ENCODE results near the gene PDE4A. TPM values are rescaled to one million over a fixed set of nuclear protein-coding genes. Genes with fewer than 3 reads are reported as not detected.

The PDE4A gene
- total and polyA plus RNA-seq, 2 of the 8 experiments (the other 6 are each of a cell fraction or from before 2014, with no cell fraction given): 2.0 to 4.4 TPM

GRCh38 chr19:10468133-10468532 is 47.8 kb downstream of the PDE4A start:
- Histone ChIP-seq H3K23ac (ENCODE audit: insufficient read length) (no peak overlapping the region), H3K4ac (replicated peaks; ENCODE audit: insufficient read length, low read depth, low read length) (no peak overlapping the region), H3K4me2 (ENCODE audit: insufficient read depth in 1 of 2, low read depth in 2 of 2, low read length in 2 of 2) (peak overlapping the region; percentile 3 to 22; a peak in 2 of 4 replicates), H3K79me1 (ENCODE audit: low read depth, low read length) (no peaks in the 10 kb centered on the region), H4K8ac (ENCODE audit: extremely low read depth, insufficient read depth, low read length) (peak overlapping the region; percentile 72; the same call in 1 of the 2 replicates), H3K4me1 (replicated peaks in 1 of 4; ENCODE audit: control insufficient read depth in 3 of 4, insufficient read depth in 4 of 4, low read length in 3 of 4) (peaks cover 0 to 16% (median 10%) of the 10 kb centered on the region in 4 experiments; a peak in 6 of 7 replicates), H2BK5ac (ENCODE audit: low read depth, low read length) (0 out of 2 replicates have a peak overlapping the region, but pooled peaks have one; percentile 2), H3K56ac (replicated peaks; ENCODE audit: insufficient read length, low read depth, low read length) (no peak overlapping the region), H2AFZ (ENCODE audit: low read length) (no peak overlapping the region), H3K4me3 (ENCODE audit: extremely low read depth in 1 of 4, insufficient read depth in 2 of 4, low read depth in 3 of 4, low read length in 4 of 4) (peak overlapping the region in 2 of 4 experiments; percentile 4 to 43; a peak in 2 of 8 replicates), H3K36me3 (ENCODE audit: control insufficient read depth in 2 of 4, insufficient read depth in 4 of 4, low read length in 3 of 4) (no peaks in the 10 kb centered on the region; a peak in 1 of 8 replicates), H2BK120ac (replicated peaks; ENCODE audit: low read depth, low read length) (no peak overlapping the region), H2BK12ac (ENCODE audit: low read depth, low read length) (no peak overlapping the region), H3K79me2 (ENCODE audit: control insufficient read depth in 1 of 2, insufficient read depth in 2 of 2, low read length in 2 of 2) (no peaks in the 10 kb centered on the region), H4K91ac (replicated peaks; ENCODE audit: insufficient read length, low read length) (no peak overlapping the region), H3K27ac (ENCODE audit: low read depth, low read length) (no peak overlapping the region), H3K23me2 (ENCODE audit: low read depth, low read length) (no peaks in the 10 kb centered on the region), H3K9ac (replicated peaks in 1 of 4; ENCODE audit: extremely low read depth in 1 of 4, low read depth in 3 of 4, low read length in 3 of 4) (peak overlapping the region in 1 of 4 experiments; percentile 40; a peak in 2 of 7 replicates), H4K5ac (ENCODE audit: insufficient read length, low read depth, low read length) (no peak overlapping the region), H2AK5ac (ENCODE audit: low read depth, low read length) (no peak overlapping the region), H2BK20ac (ENCODE audit: low read length) (no peak overlapping the region), H4K20me1 (replicated peaks in 1 of 2; ENCODE audit: control insufficient read depth in 1 of 2, insufficient read depth in 2 of 2, low read length in 2 of 2) (no peaks in the 10 kb centered on the region), H3K18ac (ENCODE audit: extremely low read depth, low read length) (no peak overlapping the region), H2BK15ac (ENCODE audit: low read length) (no peak overlapping the region), H3K14ac (ENCODE audit: insufficient read length) (no peak overlapping the region), H3K27me3 (replicated peaks in 1 of 4; ENCODE audit: control insufficient read depth in 3 of 4, extremely low read depth in 1 of 4, insufficient read depth in 3 of 4, low read length in 3 of 4) (no peaks in the 10 kb centered on the region), H3K9me3 (ENCODE audit: insufficient read depth in 2 of 2, low read depth in 1 of 2, low read length in 1 of 2) (no peaks in the 10 kb centered on the region)
- FAIRE-seq (no peak), DNase-seq (ENCODE audit: low read depth in 1 of 2, low spot score in 2 of 2) (no peak)
- ChIA-PET CTCF (ENCODE audit: partially characterized antibody) (interaction anchor here (1.1 to 6.5 kb wide), 3 partner anchors 10 to 51 kb away, joined by 4 to 29 read pairs (median 4); no protein-coding TSS in a partner anchor), POLR2A (ENCODE audit: partially characterized antibody) (interaction anchor here (0.9 kb wide), 1 partner anchor 67 kb away, joined by 3 read pairs; no protein-coding TSS in a partner anchor)
- WGBS, 2 experiments (ENCODE audit: extremely low coverage in 1 of 2, insufficient coverage in 1 of 2, insufficient read length in 1 of 2, insufficient replicate concordance in 2 of 2, low coverage in 1 of 2, low lambda C conversion rate in 2 of 2, missing lambda C conversion rate in 1 of 2): 56% methylated on average over 12 of the region's 12 CpGs; no CpG with 5 or more reads in 1 of the 2 experiments
- TF ChIP-seq RFX5 (IDR thresholded peaks at IDR 0.05; ENCODE audit: borderline replicate concordance, low read depth, low read length) (no peak), KDM1A (IDR thresholded peaks at IDR 0.05; ENCODE audit: borderline replicate concordance, low read length) (no peak), KDM5A (IDR thresholded peaks at IDR 0.05; ENCODE audit: low read length) (no peak), TAF1 (IDR thresholded peaks at IDR 0.05; ENCODE audit: low read depth, low read length) (no peak), CEBPB (IDR thresholded peaks at IDR 0.05; ENCODE audit: low read depth, low read length) (no peak), EGR1 (IDR thresholded peaks at IDR 0.05; ENCODE audit: borderline replicate concordance, low read depth, low read length) (no peak), POU5F1 (IDR thresholded peaks at IDR 0.05; ENCODE audit: low read depth, low read length) (no peak), HDAC2 (IDR thresholded peaks at IDR 0.05; ENCODE audit: borderline replicate concordance in 1 of 2, low read depth in 2 of 2, low read length in 2 of 2) (no peak), SUZ12 (IDR thresholded peaks at IDR 0.05; ENCODE audit: low read length) (no peak), TCF12 (IDR thresholded peaks at IDR 0.05; ENCODE audit: low read depth, low read length) (no peak), ASH2L (IDR thresholded peaks at IDR 0.05; ENCODE audit: low read length) (no peak)
- TF ChIP-seq, protein P1, sequence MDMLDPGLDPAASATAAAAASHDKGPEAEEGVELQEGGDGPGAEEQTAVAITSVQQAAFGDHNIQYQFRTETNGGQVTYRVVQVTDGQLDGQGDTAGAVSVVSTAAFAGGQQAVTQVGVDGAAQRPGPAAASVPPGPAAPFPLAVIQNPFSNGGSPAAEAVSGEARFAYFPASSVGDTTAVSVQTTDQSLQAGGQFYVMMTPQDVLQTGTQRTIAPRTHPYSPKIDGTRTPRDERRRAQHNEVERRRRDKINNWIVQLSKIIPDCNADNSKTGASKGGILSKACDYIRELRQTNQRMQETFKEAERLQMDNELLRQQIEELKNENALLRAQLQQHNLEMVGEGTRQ (IDR thresholded peaks at IDR 0.05; ENCODE audit: low read length): no peak

Data from H1 (cell line).